ENCODE results near the gene FLCN.

FLCN gene, protein sequence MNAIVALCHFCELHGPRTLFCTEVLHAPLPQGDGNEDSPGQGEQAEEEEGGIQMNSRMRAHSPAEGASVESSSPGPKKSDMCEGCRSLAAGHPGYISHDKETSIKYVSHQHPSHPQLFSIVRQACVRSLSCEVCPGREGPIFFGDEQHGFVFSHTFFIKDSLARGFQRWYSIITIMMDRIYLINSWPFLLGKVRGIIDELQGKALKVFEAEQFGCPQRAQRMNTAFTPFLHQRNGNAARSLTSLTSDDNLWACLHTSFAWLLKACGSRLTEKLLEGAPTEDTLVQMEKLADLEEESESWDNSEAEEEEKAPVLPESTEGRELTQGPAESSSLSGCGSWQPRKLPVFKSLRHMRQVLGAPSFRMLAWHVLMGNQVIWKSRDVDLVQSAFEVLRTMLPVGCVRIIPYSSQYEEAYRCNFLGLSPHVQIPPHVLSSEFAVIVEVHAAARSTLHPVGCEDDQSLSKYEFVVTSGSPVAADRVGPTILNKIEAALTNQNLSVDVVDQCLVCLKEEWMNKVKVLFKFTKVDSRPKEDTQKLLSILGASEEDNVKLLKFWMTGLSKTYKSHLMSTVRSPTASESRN

DNA sequence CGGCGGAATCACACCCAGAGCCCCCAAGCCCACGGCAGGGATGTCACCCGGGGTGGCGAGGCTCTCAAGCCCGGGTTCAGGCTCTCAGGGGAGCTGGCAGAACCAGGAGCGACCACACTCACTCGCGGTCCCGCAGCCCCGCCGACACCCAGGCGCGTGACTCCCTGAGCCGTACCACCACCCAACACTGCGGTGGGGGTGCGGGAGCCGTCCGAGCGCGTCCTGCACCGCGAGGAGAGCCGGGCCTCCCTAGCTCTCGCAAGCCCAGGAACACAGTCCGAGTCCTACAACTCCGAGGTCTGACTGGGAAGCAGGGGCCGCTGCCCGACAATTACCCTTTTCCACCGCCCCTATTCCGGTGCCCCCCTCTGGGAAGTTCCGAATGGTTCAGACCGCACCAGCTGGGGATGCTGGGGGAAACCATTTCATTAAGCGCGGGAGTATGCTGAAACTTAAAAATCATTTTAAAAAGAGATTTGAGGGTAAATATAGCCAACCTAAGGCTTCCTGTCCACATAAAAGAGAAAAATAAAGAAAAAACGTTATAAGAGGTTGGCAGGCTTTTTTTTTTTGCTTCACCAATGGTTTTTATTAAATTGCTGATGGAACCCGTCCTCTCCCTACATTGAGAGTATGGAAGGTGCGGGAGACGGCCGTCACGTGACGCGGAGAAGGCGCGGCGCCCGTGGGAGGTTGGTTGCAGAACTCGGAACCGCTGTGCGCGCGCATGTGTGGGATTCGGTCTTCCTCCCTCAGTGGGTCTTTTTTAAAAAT lies at the start of gene FLCN:
FLCN (minus strand) TSS at position 143 of the 774 bp plus-strand sequence. CDS start 9,031 bp downstream, outside the sequence.
- no peaks in the 10 kb centered on the region; the same call in 1 of the 2 replicates for H3K36me3 ChIP-seq (replicated peaks; ENCODE audit: insufficient read depth, low read length)
- peak; percentile 83 for DNase-seq
- H3K79me2 ChIP-seq (ENCODE audit: low read length), result peaks cover 44% of the 10 kb centered on the region
- H4K20me1 ChIP-seq (ENCODE audit: insufficient read depth, low read length), result no peaks in the 10 kb centered on the region
- H3K9me3 ChIP-seq (replicated peaks; ENCODE audit: insufficient read depth, low read length), result no peaks in the 10 kb centered on the region
- peak within 1 kb of the TSS; percentile 86 for H2AFZ ChIP-seq (ENCODE audit: low read length)
- TF ChIP-seq EZH2phosphoT487 (IDR thresholded peaks at IDR 0.05; ENCODE audit: low read length), result no peak
- TF ChIP-seq, protein P1, sequence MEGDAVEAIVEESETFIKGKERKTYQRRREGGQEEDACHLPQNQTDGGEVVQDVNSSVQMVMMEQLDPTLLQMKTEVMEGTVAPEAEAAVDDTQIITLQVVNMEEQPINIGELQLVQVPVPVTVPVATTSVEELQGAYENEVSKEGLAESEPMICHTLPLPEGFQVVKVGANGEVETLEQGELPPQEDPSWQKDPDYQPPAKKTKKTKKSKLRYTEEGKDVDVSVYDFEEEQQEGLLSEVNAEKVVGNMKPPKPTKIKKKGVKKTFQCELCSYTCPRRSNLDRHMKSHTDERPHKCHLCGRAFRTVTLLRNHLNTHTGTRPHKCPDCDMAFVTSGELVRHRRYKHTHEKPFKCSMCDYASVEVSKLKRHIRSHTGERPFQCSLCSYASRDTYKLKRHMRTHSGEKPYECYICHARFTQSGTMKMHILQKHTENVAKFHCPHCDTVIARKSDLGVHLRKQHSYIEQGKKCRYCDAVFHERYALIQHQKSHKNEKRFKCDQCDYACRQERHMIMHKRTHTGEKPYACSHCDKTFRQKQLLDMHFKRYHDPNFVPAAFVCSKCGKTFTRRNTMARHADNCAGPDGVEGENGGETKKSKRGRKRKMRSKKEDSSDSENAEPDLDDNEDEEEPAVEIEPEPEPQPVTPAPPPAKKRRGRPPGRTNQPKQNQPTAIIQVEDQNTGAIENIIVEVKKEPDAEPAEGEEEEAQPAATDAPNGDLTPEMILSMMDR (IDR thresholded peaks at IDR 0.05; ENCODE audit: low read length), result no peak
- TF ChIP-seq EZH2 (optimal IDR thresholded peaks at IDR 0.05; ENCODE audit: low read depth, low read length), result no peak
- peak within 1 kb of the TSS; percentile 93 for H3K4me3 ChIP-seq (ENCODE audit: low read length)
- H3K9ac ChIP-seq (ENCODE audit: low read length), result peak within 1 kb of the TSS; percentile 98
- H3K4me1 ChIP-seq (ENCODE audit: low read length), result peaks cover 23% of the 10 kb centered on the region
- no peaks in the 10 kb centered on the region for H3K9me2 ChIP-seq (replicated peaks; ENCODE audit: insufficient read depth, low read length)
- H3K27ac ChIP-seq (ENCODE audit: low read length), result peak within 1 kb of the TSS; percentile 71
- peak within 1 kb of the TSS; percentile 95 for H3K4me2 ChIP-seq (ENCODE audit: low read depth, low read length)
- no peaks in the 10 kb centered on the region for H3K27me3 ChIP-seq (replicated peaks; ENCODE audit: insufficient read depth, low read length)
- H3F3A ChIP-seq (ENCODE audit: insufficient read depth, low read length), result peaks cover 18% of the 10 kb centered on the region

DNA sequence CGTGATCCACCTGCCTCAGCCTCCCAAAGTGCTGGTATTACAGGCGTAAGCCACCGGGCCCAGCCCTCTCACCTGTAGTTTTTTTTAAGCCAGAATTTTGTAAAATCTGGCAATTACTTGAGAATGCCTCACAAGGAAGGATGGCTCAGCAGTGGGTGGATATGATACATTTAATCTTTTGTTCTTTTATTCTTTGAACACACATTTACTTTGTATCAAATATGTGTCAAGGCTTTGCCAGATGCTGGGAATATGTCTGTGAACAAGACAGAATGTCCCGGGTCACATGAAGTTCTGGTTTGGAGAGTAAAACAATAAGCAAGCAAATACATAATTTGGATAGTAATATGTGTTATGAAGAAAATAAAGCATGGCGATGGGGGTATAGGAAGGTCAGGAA lies 49.0 kb upstream of the FLCN start:
- Histone ChIP-seq H3K4me1 (ENCODE audit: low read length) (peaks cover 4% of the 10 kb centered on the region; the same call in 1 of the 2 replicates), H3K27ac (ENCODE audit: low read length) (no peak overlapping the region), H4K20me1 (ENCODE audit: insufficient read depth, low read length) (no peaks in the 10 kb centered on the region), H3K27me3 (replicated peaks; ENCODE audit: insufficient read depth, low read length) (no peaks in the 10 kb centered on the region), H2AFZ (ENCODE audit: low read length) (no peak overlapping the region), H3K4me2 (ENCODE audit: low read depth, low read length) (no peak overlapping the region), H3K36me3 (replicated peaks; ENCODE audit: insufficient read depth, low read length) (no peaks in the 10 kb centered on the region), H3K9me3 (replicated peaks; ENCODE audit: insufficient read depth, low read length) (no peaks in the 10 kb centered on the region), H3F3A (ENCODE audit: insufficient read depth, low read length) (peaks cover under 1% of the 10 kb centered on the region; the same call in 1 of the 2 replicates), H3K4me3 (ENCODE audit: low read length) (no peak overlapping the region), H3K79me2 (ENCODE audit: low read length) (peaks cover under 1% of the 10 kb centered on the region; the same call in 1 of the 2 replicates), H3K9ac (ENCODE audit: low read length) (no peak overlapping the region), H3K9me2 (replicated peaks; ENCODE audit: insufficient read depth, low read length) (no peaks in the 10 kb centered on the region)
- no peak for TF ChIP-seq EZH2 (optimal IDR thresholded peaks at IDR 0.05; ENCODE audit: low read depth, low read length)
- DNase-seq, result no peak

DNA sequence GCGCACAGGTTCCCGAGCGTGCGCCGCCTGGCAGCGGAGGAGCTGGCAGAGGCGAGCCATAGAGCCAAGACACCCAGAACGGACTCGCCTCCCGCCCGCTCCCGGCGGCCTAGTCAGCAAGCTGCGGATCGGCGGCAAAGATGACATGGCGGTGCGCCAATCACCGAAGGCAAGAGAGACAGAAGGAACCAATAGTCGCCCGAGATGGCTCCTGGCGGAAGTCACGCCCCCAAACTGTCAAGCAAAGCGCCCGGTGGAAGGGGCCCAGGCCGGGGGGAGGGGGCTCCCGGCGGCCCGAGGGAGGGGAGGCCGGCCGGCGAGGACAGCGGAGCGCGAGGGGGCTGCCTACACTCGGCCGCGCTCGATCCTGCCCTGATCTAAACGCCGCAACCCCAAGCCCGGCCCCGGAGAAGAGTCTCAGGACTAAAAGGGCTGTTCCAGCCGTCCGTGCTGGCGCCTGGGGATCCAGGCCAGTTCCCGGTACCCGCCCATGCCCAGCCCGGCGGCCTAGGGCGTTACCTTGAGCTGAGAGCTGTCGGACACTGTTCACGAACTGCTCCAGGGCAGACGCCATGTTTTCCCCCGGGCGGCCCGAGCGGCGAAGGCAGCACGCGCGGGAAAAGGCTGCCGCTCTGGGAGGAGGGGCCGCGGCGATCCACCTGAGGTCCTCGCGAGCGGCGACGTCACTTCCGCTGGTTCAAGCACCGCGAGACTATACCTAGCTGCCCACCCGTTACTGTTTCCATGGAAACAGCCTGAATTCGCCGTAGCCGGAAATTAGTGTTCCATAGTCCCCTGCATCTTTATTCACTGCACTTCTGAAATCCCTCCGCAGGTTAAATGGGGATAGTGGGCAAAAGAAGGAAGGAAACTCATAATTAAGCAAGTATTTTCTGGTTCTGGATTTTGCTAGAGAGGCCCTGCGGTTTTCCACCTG lies 43.9 kb upstream of the FLCN start, which contains the start of gene COPS3:
COPS3 (minus strand) TSS at position 634 of the 937 bp plus-strand sequence; CDS start at position 574, 60 bp downstream.
- Histone ChIP-seq H3K4me3 (ENCODE audit: low read length) (peak within 1 kb of the TSS; percentile 86), H3K9me3 (replicated peaks; ENCODE audit: insufficient read depth, low read length) (no peaks in the 10 kb centered on the region), H3K27me3 (replicated peaks; ENCODE audit: insufficient read depth, low read length) (no peaks in the 10 kb centered on the region), H3K4me1 (ENCODE audit: low read length) (peaks cover 18% of the 10 kb centered on the region), H3K27ac (ENCODE audit: low read length) (peak within 1 kb of the TSS; percentile 92), H3K79me2 (ENCODE audit: low read length) (peaks cover 51% of the 10 kb centered on the region), H3F3A (ENCODE audit: insufficient read depth, low read length) (peaks cover 3% of the 10 kb centered on the region), H3K36me3 (replicated peaks; ENCODE audit: insufficient read depth, low read length) (no peaks in the 10 kb centered on the region), H3K9me2 (replicated peaks; ENCODE audit: insufficient read depth, low read length) (no peaks in the 10 kb centered on the region), H2AFZ (ENCODE audit: low read length) (peak within 1 kb of the TSS; percentile 77), H4K20me1 (ENCODE audit: insufficient read depth, low read length) (peaks cover 41% of the 10 kb centered on the region), H3K9ac (ENCODE audit: low read length) (peak within 1 kb of the TSS; percentile 98), H3K4me2 (ENCODE audit: low read depth, low read length) (peak within 1 kb of the TSS; percentile 86)
- peak; percentile 97 for DNase-seq
- no peak for TF ChIP-seq EZH2 (optimal IDR thresholded peaks at IDR 0.05; ENCODE audit: low read depth, low read length)
- no peak for TF ChIP-seq EZH2phosphoT487 (IDR thresholded peaks at IDR 0.05; ENCODE audit: low read length)
- TF ChIP-seq, protein P1 (IDR thresholded peaks at IDR 0.05; ENCODE audit: low read length), result no peak

Data from MM.1S (cell line).